CD4-positive, alpha-beta T cell (primary cell): ENCODE data around the gene MAGEA1. TPM values are rescaled to one million over a fixed set of nuclear protein-coding genes. Genes with fewer than 3 reads are reported as not detected.
A peak's percentile ranks its signal among the peaks of the same experiment; 100 is the strongest.

Source experiments
- ATAC-seq: fragments of 200-7000 bp; cut with Tn5 transposase; one replicate; pipeline ENCODE4 v1.10.0; 2022; ENCODE audit warnings: mild to moderate bottlenecking; ENCODE audit not compliant: poor library complexity
- CTCF ChIA-PET: fragments of 350-600 bp; sonication (Branson Sonifier 250); formaldehyde crosslinking; loops from one replicate; lab custom pipeline; 2021; ENCODE audit warnings: antibody characterized with exemption, inconsistent platforms; lab: Charles Lee
- POLR2A ChIA-PET: fragments of 350-600 bp; sonication (Branson Sonifier 250); formaldehyde crosslinking; loops from one replicate; lab custom pipeline; 2021; ENCODE audit warnings: antibody characterized with exemption, inconsistent platforms; lab: Charles Lee
- DNase-seq, 14 experiments: peaks; one replicate each; pipeline ENCODE4 v3.0.0-alpha.2; 2013 to 2020; ENCODE audit warnings: mixed read lengths in 2 of 14
- H3K27ac ChIP-seq, 2 donors: one replicate each; pipeline versions ENCODE4 v1.5.1 to v1.7.0; 2013; ENCODE audit warnings: low read length in 2 of 2, low read depth in 1 of 2, mild to moderate bottlenecking in 1 of 2
- H3K27me3 ChIP-seq, 2 experiments: 1 replicate in 1 of 2; 2 replicates in 1 of 2; pipeline versions ENCODE4 v1.6.1 to v1.7.0; 2013; ENCODE audit warnings: low read length in 2 of 2, control low read depth in 1 of 2, mild to moderate bottlenecking in 1 of 2, moderate library complexity in 1 of 2; ENCODE audit not compliant: insufficient read depth in 2 of 2, control insufficient read depth in 1 of 2
- H3K36me3 ChIP-seq: one replicate; pipeline ENCODE4 v1.6.1; 2013; ENCODE audit warnings: low read length, control low read depth; ENCODE audit not compliant: insufficient read depth
- H3K4me1 ChIP-seq: one replicate; pipeline ENCODE4 v1.6.1; 2013; ENCODE audit warnings: low read length, control low read depth; ENCODE audit not compliant: insufficient read depth
- H3K4me3 ChIP-seq: one replicate; pipeline ENCODE4 v1.5.1; 2013; ENCODE audit warnings: mild to moderate bottlenecking, low read length, moderate library complexity
- H3K9me3 ChIP-seq, 2 experiments: 1 replicate in 1 of 2; 2 replicates in 1 of 2; pipeline versions ENCODE4 v1.6.1 to v1.7.0; 2013; ENCODE audit warnings: low read length in 2 of 2, mild to moderate bottlenecking in 2 of 2, control low read depth in 1 of 2, moderate library complexity in 1 of 2; ENCODE audit not compliant: control insufficient read depth in 1 of 2, insufficient read depth in 1 of 2
- H3K27ac Mint-ChIP-seq: one replicate; pipeline ENCODE4 v1.8.0; 2020; ENCODE audit warnings: mixed read lengths
- H3K27me3 Mint-ChIP-seq: one replicate; pipeline ENCODE4 v1.8.0; 2021; ENCODE audit warnings: mixed read lengths
- H3K36me3 Mint-ChIP-seq: one replicate; pipeline ENCODE4 v1.8.0; 2021; ENCODE audit warnings: low read depth, mixed read lengths
- H3K4me1 Mint-ChIP-seq: one replicate; pipeline ENCODE4 v1.8.0; 2021; ENCODE audit warnings: low read depth, mixed read lengths
- H3K4me3 Mint-ChIP-seq: one replicate; pipeline ENCODE4 v1.8.0; 2020; ENCODE audit warnings: mild to moderate bottlenecking, mixed read lengths
- H3K9me3 Mint-ChIP-seq: one replicate; pipeline ENCODE4 v1.8.0; 2020; ENCODE audit warnings: mixed read lengths
- intact Hi-C, 2 experiments: fragments of 100-400 bp; cut with DNase I in 1 of 2; cut with micrococcal nuclease in 1 of 2; formaldehyde crosslinking; loops; one replicate each; pipeline versions ENCODE4 v1.15.1 to v1.9.0; 2023 to 2025; cut with DNase I, micrococcal nuclease
- total RNA-seq, 174 experiments: library from RNA in 2 of 174; stranded (reverse) in 2 of 174; gene quantifications; one replicate each; pipeline ENCODE4 v1.2.3 and lab custom pipeline; 2021 to 2026
- TF ChIP-seq, protein P1 (sequence below): fragments of 200-600 bp; IDR thresholded peaks from one replicate; pipeline ENCODE4 v1.8.0; 2022; ENCODE audit warnings: antibody characterized with exemption, mild to moderate bottlenecking

Gene MAGEA1
- total RNA-seq, 2 experiments from 2014 or later, result not detected

DNA sequence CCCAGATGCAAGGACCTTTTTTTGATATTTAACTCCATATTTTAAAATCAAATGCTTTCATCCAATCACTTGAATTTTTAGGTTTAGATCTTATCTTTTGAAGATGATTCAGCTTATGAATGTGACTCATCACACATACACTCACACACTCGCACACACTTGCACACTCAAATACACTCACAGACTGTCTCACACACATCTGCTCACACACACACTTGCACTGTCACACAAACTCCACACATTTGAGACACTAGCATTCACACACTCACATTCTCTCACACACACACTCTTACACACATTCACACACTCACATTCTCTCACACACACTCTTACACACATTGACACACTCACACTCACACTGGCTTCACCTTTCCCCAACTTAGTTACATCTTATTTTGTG, 37.8 kb downstream of the MAGEA1 start:
- ATAC-seq, result no peak
- Mint-ChIP-seq H3K9me3 (no peaks in the 10 kb centered on the region), H3K27ac (no peak overlapping the region), H3K36me3 (no peaks in the 10 kb centered on the region), H3K27me3 (peaks cover 10% of the 10 kb centered on the region), H3K4me1 (no peaks in the 10 kb centered on the region), H3K4me3 (no peak overlapping the region)
- intact Hi-C loops, result no loop called here
- ChIA-PET POLR2A (no interaction called here), CTCF (no interaction called here)
- no peak overlapping the region for H3K4me3 ChIP-seq
- no peak overlapping the region for H3K27ac ChIP-seq
- DNase-seq, result no peak
- no peaks in the 10 kb centered on the region for H3K9me3 ChIP-seq
- H3K4me1 ChIP-seq, result no peaks in the 10 kb centered on the region
- peaks cover 0 to 8% of the 10 kb centered on the region in 2 experiments for H3K27me3 ChIP-seq
- H3K36me3 ChIP-seq, result no peaks in the 10 kb centered on the region
- TF ChIP-seq, protein P1, sequence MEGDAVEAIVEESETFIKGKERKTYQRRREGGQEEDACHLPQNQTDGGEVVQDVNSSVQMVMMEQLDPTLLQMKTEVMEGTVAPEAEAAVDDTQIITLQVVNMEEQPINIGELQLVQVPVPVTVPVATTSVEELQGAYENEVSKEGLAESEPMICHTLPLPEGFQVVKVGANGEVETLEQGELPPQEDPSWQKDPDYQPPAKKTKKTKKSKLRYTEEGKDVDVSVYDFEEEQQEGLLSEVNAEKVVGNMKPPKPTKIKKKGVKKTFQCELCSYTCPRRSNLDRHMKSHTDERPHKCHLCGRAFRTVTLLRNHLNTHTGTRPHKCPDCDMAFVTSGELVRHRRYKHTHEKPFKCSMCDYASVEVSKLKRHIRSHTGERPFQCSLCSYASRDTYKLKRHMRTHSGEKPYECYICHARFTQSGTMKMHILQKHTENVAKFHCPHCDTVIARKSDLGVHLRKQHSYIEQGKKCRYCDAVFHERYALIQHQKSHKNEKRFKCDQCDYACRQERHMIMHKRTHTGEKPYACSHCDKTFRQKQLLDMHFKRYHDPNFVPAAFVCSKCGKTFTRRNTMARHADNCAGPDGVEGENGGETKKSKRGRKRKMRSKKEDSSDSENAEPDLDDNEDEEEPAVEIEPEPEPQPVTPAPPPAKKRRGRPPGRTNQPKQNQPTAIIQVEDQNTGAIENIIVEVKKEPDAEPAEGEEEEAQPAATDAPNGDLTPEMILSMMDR, result no peak

DNA sequence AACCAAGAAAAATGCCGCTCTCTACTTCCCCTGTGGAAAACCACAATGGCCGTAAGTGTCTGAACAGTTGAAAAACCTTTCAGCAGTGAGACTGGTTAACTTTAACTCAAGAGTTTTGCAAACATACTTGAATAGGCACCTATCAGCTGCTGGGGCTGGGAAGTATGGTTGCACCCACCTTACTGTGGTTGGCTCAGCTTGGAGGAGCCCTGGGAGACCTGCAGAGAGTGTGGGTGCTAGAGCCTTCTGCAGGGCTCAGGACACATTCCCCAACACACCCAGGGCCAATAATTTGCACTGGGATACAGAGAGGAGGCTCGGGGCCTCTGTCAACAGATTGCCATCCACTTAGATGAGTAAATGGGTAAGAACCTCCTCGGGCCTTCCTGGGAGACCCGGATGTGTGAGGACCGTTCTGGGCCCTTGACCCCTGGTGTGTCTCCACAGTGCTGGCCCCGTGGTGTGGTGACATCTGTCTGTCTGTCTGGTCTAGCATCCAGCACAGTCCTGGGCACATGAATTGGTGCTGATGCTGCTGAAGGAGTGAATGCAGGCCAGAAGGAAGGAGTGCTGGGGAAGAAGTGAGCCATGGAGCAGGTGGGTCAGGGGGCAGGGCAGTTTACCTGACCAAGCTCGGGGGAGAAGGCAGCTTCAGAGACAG, 46.5 kb downstream of the MAGEA1 start:
- H3K36me3 ChIP-seq, result no peaks in the 10 kb centered on the region
- no peaks in the 10 kb centered on the region for H3K9me3 Mint-ChIP-seq
- ChIA-PET CTCF (no interaction called here), POLR2A (no interaction called here)
- intact Hi-C loops, result no loop called here
- TF ChIP-seq, protein P1, result no peak
- H3K4me1 ChIP-seq, result no peaks in the 10 kb centered on the region
- no peak for DNase-seq
- no peak overlapping the region for H3K27ac Mint-ChIP-seq
- peaks cover 25% of the 10 kb centered on the region for H3K27me3 Mint-ChIP-seq
- H3K36me3 Mint-ChIP-seq, result no peaks in the 10 kb centered on the region
- H3K27ac ChIP-seq, result no peak overlapping the region
- no peak for ATAC-seq
- no peaks in the 10 kb centered on the region for H3K4me1 Mint-ChIP-seq
- no peak overlapping the region for H3K4me3 Mint-ChIP-seq
- H3K27me3 ChIP-seq, result peaks cover 0 to 2% of the 10 kb centered on the region in 2 experiments
- H3K9me3 ChIP-seq, result no peaks in the 10 kb centered on the region
- no peak overlapping the region for H3K4me3 ChIP-seq

DNA sequence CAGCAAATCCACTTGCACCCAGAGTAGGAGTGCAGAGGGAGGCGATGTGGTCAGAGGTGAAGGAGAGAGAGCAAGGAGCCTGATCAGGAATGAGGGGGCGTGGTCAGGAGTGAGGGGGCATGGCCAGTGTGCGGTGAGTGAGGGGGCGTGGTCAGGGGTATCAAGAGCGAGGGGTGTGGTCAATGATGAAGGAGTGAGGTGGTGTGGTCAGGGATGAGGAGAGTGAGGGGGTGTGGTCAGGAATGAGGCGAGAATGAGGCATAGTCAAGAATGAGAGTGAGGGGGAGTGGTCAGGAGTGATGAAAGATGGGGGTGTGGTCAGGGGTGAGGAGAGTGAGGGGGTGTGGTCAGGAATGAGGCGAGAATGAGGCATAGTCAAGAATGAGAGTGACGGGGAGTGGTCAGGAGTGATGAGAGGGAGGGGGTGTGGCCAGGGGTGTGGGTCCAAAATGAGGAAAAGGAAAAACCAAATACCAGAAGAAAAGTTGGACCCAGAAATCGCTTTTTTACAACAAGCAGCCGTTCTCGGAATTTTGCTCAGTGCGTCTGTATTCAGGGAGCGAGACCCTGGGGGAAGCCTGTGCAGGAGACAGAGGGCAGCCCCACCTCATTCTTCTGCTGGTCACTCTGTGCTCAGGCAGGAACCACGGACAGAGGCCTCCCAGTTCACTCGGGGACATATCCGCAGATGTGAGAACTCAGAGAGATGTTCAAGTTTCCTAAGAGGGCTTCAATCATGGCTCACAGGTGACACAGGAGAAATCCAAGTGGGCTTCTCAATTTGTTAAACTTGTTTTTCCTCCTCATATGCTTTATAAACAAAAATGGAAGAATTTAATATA, 47.5 kb downstream of the MAGEA1 start:
- Histone ChIP-seq H3K36me3 (no peaks in the 10 kb centered on the region), H3K27me3 (peaks cover 0 to 2% of the 10 kb centered on the region in 2 experiments), H3K4me1 (no peaks in the 10 kb centered on the region), H3K4me3 (no peak overlapping the region), H3K9me3 (no peaks in the 10 kb centered on the region), H3K27ac (no peak overlapping the region)
- H3K36me3 Mint-ChIP-seq, result no peaks in the 10 kb centered on the region
- CTCF ChIA-PET, result no interaction called here
- intact Hi-C loops, result no loop called here
- H3K4me3 Mint-ChIP-seq, result no peak overlapping the region
- DNase-seq, result peak in 2 of 14 experiments; percentile 15 to 41
- no peaks in the 10 kb centered on the region for H3K4me1 Mint-ChIP-seq
- no peak for ATAC-seq
- no peaks in the 10 kb centered on the region for H3K9me3 Mint-ChIP-seq
- TF ChIP-seq, protein P1, result no peak
- peaks cover 25% of the 10 kb centered on the region for H3K27me3 Mint-ChIP-seq
- POLR2A ChIA-PET, result no interaction called here
- H3K27ac Mint-ChIP-seq, result no peak overlapping the region

Other genes with a start within 250 kb of the MAGEA1 start
- gene PNMA5, start 185.2 kb upstream of the MAGEA1 start, total RNA-seq, result under 1 TPM in 1 of 2 experiments, not detected in 1; 0.20 TPM
- 1 to 10 TPM; 2.5 to 2.6 TPM for gene PNMA3, start 122.8 kb upstream of the MAGEA1 start, total RNA-seq
- gene PNMA6A, start 106.8 kb upstream of the MAGEA1 start, total RNA-seq, result under 1 TPM; 0.25 to 0.38 TPM
- gene PNMA6F, start 142.5 kb downstream of the MAGEA1 start, total RNA-seq, result not detected
- 10 to 100 TPM; 10.5 to 11.3 TPM for gene ZNF275, start 154.9 kb downstream of the MAGEA1 start, total RNA-seq
- gene PNMA6E, start 222.1 kb downstream of the MAGEA1 start, total RNA-seq, result not detected
- under 1 TPM; 0.08 to 0.11 TPM for gene ZFP92, start 232.2 kb downstream of the MAGEA1 start, total RNA-seq